AG04449 (cell line): Measurements from ENCODE around the gene SLC24A3.

Source experiments
- CTCF ChIA-PET: fragments of 350-600 bp; formaldehyde crosslinking; extraction: SDS; loops from one replicate; lab custom pipeline; 2021; ENCODE audit warnings: antibody characterized with exemption; lab: Yijun Ruan, JAX
- POLR2A ChIA-PET: fragments of 400-600, 350-600 bp; formaldehyde crosslinking; extraction: SDS; loops from one replicate; lab custom pipeline; 2020; ENCODE audit warnings: antibody characterized with exemption, inconsistent platforms; lab: Yijun Ruan, JAX
- DNase-seq: peaks from one replicate; pipeline ENCODE4 v3.0.0-alpha.2; 2010; ENCODE audit warnings: low read depth, low spot score
- H3K4me3 ChIP-seq: 2 replicates; pipeline ENCODE4 v1.5.1; 2011; ENCODE audit warnings: low read depth, mild to moderate bottlenecking, control low read depth, low read length
- TF ChIP-seq, protein P1 (sequence below): IDR thresholded peaks from one replicate; pipeline ENCODE4 v1.5.1; 2011; ENCODE audit warnings: mild to moderate bottlenecking, moderate library complexity, low read length, control low read depth, inconsistent platforms; ENCODE audit not compliant: insufficient read depth; ENCODE audit errors: missing control alignments

Gene SLC24A3

DNA sequence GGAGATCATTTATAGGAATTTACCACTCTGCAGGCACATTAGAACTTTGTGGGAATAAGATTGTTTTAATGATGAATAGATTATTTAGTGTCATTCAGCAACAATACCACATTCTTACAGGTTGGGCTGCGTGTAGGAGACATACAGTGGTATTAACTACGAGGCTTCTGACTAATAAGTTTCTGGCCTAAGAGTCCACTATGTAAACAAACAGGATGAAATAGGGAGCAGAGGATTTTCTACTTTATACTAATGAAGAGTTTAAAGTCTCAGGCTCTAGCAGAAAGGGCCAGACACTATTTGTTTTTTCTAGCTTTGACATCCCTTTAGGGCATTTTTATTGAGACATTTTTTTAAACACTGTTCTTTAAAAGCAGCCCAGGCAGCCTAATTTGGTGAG lies 75.6 kb downstream of the SLC24A3 start:
- TF ChIP-seq, protein P1, sequence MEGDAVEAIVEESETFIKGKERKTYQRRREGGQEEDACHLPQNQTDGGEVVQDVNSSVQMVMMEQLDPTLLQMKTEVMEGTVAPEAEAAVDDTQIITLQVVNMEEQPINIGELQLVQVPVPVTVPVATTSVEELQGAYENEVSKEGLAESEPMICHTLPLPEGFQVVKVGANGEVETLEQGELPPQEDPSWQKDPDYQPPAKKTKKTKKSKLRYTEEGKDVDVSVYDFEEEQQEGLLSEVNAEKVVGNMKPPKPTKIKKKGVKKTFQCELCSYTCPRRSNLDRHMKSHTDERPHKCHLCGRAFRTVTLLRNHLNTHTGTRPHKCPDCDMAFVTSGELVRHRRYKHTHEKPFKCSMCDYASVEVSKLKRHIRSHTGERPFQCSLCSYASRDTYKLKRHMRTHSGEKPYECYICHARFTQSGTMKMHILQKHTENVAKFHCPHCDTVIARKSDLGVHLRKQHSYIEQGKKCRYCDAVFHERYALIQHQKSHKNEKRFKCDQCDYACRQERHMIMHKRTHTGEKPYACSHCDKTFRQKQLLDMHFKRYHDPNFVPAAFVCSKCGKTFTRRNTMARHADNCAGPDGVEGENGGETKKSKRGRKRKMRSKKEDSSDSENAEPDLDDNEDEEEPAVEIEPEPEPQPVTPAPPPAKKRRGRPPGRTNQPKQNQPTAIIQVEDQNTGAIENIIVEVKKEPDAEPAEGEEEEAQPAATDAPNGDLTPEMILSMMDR, result no peak
- ChIA-PET POLR2A (no interaction called here), CTCF (interaction anchor here (0.9 kb wide), 1 partner anchor 296 kb away, joined by 3 read pairs; no protein-coding TSS in a partner anchor)
- no peak overlapping the region for H3K4me3 ChIP-seq
- DNase-seq, result no peak

GRCh38 chr20:19288636-19289035 lies 76.2 kb downstream of the SLC24A3 start:
- POLR2A ChIA-PET, result no interaction called here

GRCh38 chr20:19289451-19289850 lies 77.0 kb downstream of the SLC24A3 start:
- CTCF ChIA-PET, result no interaction called here
- TF ChIP-seq, protein P1, result no peak
- H3K4me3 ChIP-seq, result no peak overlapping the region
- DNase-seq, result no peak
- POLR2A ChIA-PET, result no interaction called here

More at GRCh38 chr20:19288636-19289035, 76.2 kb downstream of the SLC24A3 start:
- TF ChIP-seq, protein P1, result no peak
- CTCF ChIA-PET, result interaction anchor here (0.9 kb wide), 1 partner anchor 295 kb away, joined by 3 read pairs; no protein-coding TSS in a partner anchor
- no peak overlapping the region for H3K4me3 ChIP-seq
- no peak for DNase-seq

- ChIA-PET CTCF (no interaction called here), POLR2A (no interaction called here)
- no peak for DNase-seq
- TF ChIP-seq, protein P1, result no peak
- H3K4me3 ChIP-seq, result no peak overlapping the region
Measured at GRCh38 chr20:19291024-19291817, 78.8 kb downstream of the SLC24A3 start.

DNA sequence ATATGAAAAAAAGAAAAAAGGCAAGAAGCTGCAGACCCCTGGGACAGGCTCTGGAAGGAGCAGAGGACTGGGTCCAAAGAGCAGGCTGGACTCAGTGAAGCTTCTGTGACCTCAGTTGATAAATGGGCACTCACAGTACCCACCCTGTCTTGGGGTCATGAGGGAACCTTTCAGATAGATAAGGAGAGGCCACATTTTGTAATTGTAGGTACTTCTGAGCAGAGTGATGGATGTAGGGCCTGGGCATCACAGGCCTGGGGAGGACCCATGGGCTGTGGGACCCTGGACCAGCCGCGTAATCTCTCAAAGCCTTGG lies 79.3 kb downstream of the SLC24A3 start:
- CTCF ChIA-PET, result no interaction called here

DNA sequence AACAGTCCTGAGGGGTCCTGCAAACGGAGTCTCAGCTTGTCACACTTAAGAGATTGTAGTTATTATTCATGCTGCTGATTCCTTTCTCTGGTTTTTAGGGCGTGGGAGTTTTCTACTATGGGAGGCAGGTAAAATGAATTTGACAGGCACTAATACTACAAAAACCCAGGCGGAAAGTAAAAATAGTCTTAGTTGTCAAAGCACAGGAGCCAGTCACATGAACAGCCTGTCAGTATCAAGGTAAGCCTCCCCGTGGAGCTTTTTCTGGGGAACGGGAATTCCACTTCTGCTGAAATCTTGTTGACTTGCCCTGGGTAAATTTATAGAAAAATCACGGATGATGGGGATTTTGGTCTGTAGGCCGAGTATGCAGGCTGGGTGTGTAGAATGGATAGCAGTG lies 79.8 kb downstream of the SLC24A3 start:
- no peak overlapping the region for H3K4me3 ChIP-seq
- ChIA-PET POLR2A (no interaction called here), CTCF (no interaction called here)
- TF ChIP-seq, protein P1, result no peak
- DNase-seq, result no peak

More for the DNA sequence above, 79.3 kb downstream of the SLC24A3 start:
- POLR2A ChIA-PET, result no interaction called here
- TF ChIP-seq, protein P1, result no peak
- no peak for DNase-seq
- no peak overlapping the region for H3K4me3 ChIP-seq
